ENCODE measurements around the gene AEBP1. TPM values are rescaled to one million over a fixed set of nuclear protein-coding genes. Genes with fewer than 3 reads are reported as not detected.

AEBP1 gene
- total RNA-seq, 2 experiments from 2014 or later, result 35.0 to 64.2 TPM

- peaks cover 100% of the 10 kb centered on the region for H3K4me1 ChIP-seq (ENCODE audit: insufficient read depth, low read length, poor library complexity, severe bottlenecking)
- H4K20me1 ChIP-seq (ENCODE audit: insufficient read depth, low read length), result no peaks in the 10 kb centered on the region
- H3K9me3 ChIP-seq (ENCODE audit: low read length), result peaks cover 2% of the 10 kb centered on the region; the same call in 1 of the 2 replicates
- H3K4me2 ChIP-seq (ENCODE audit: low read length), result peak overlapping the region; percentile 76
- peak overlapping the region; percentile 35 for H3K4me3 ChIP-seq (ENCODE audit: low read depth, low read length, poor library complexity, severe bottlenecking)
- TF ChIP-seq EZH2phosphoT487 (IDR thresholded peaks at IDR 0.05; ENCODE audit: borderline replicate concordance, low read depth, low read length) (no peak), CTCF (conservative IDR thresholded peaks at IDR 0.05; ENCODE audit: low read length) (no peak)
- H2AFZ ChIP-seq (ENCODE audit: low read length), result 0 out of 2 replicates have a peak overlapping the region, but pooled peaks have one; percentile 3
- H3K9me2 ChIP-seq (ENCODE audit: insufficient read depth, low read length), result no peaks in the 10 kb centered on the region
- H3K36me3 ChIP-seq (ENCODE audit: insufficient read depth, low read length), result no peaks in the 10 kb centered on the region; the same call in 1 of the 2 replicates
- peak; percentile 52 for DNase-seq (ENCODE audit: low spot score)
- H3K27ac ChIP-seq (ENCODE audit: low read depth, low read length, poor library complexity, severe bottlenecking), result peak overlapping the region; percentile 98
- ChIA-PET CTCF (ENCODE audit: unreplicated experiment) (interaction anchor here (0.5 to 1.8 kb wide), 3 partner anchors 18 to 106 kb away, joined by 3 to 7 read pairs (median 4); no protein-coding TSS in a partner anchor), POLR2A (interaction anchor here (0.6 to 5.4 kb wide), 14 partner anchors 10 to 332 kb away, joined by 3 to 38 read pairs (median 4); partner anchors contain the start of genes POLD2, POLM and YKT6)
- intact Hi-C loops (cut with micrococcal nuclease; ENCODE audit: unreplicated experiment), result loop anchor here (5.0 kb wide), 1 partner anchor 899 kb away; no protein-coding TSS in a partner anchor
- no TSS peak for BruUV-seq (replicated peaks)
- H3K79me2 ChIP-seq (ENCODE audit: insufficient read depth, low read depth, low read length), result no peaks in the 10 kb centered on the region
Measured at GRCh38 chr7:44098092-44099068, 5.8 kb upstream of the AEBP1 start.

GRCh38 chr7:44099669-44100068, 4.5 kb upstream of the AEBP1 start:
- BruUV-seq (replicated peaks), result no TSS peak
- peaks cover 98% of the 10 kb centered on the region for H3K4me1 ChIP-seq (ENCODE audit: insufficient read depth, low read length, poor library complexity, severe bottlenecking)
- H3K9me3 ChIP-seq (ENCODE audit: low read length), result no peaks in the 10 kb centered on the region
- no peaks in the 10 kb centered on the region for H3K79me2 ChIP-seq (ENCODE audit: insufficient read depth, low read depth, low read length)
- H3K4me3 ChIP-seq (ENCODE audit: low read depth, low read length, poor library complexity, severe bottlenecking), result no peak overlapping the region
- intact Hi-C loops (cut with micrococcal nuclease; ENCODE audit: unreplicated experiment), result loop anchor here (5.0 kb wide), 1 partner anchor 898 kb away; no protein-coding TSS in a partner anchor
- H4K20me1 ChIP-seq (ENCODE audit: insufficient read depth, low read length), result no peaks in the 10 kb centered on the region
- H3K4me2 ChIP-seq (ENCODE audit: low read length), result peak overlapping the region; percentile 71
- DNase-seq (ENCODE audit: low spot score), result no peak
- H2AFZ ChIP-seq (ENCODE audit: low read length), result no peak overlapping the region
- no peaks in the 10 kb centered on the region for H3K9me2 ChIP-seq (ENCODE audit: insufficient read depth, low read length)
- TF ChIP-seq CTCF (conservative IDR thresholded peaks at IDR 0.05; ENCODE audit: low read length), result no peak
- TF ChIP-seq EZH2phosphoT487 (IDR thresholded peaks at IDR 0.05; ENCODE audit: borderline replicate concordance, low read depth, low read length), result no peak
- no peaks in the 10 kb centered on the region for H3K36me3 ChIP-seq (ENCODE audit: insufficient read depth, low read length)
- CTCF ChIA-PET (ENCODE audit: unreplicated experiment), result no interaction called here
- POLR2A ChIA-PET, result interaction anchor here (1.1 to 5.4 kb wide), 4 partner anchors 11 to 33 kb away, joined by 4 to 38 read pairs (median 12); partner anchors contain the start of genes POLD2 and POLM
- peak overlapping the region; percentile 98 for H3K27ac ChIP-seq (ENCODE audit: low read depth, low read length, poor library complexity, severe bottlenecking)

Data from OCI-LY7 (cell line).